HG02798 (cell line): ENCODE results near the gene RIOK3.
"Not testable (repeated sequence)": the region's sequence is repeated elsewhere in the genome, so short reads cannot be mapped to it uniquely, and the experiment has no call there.

ENCODE experiments used
- ATAC-seq: cut with Tn5 transposase; IDR thresholded peaks from one replicate; pipeline ENCODE4 v1.9.1; 2021; ENCODE audit warnings: mild to moderate bottlenecking; ENCODE audit not compliant: unreplicated experiment, poor library complexity

Gene RIOK3

DNA sequence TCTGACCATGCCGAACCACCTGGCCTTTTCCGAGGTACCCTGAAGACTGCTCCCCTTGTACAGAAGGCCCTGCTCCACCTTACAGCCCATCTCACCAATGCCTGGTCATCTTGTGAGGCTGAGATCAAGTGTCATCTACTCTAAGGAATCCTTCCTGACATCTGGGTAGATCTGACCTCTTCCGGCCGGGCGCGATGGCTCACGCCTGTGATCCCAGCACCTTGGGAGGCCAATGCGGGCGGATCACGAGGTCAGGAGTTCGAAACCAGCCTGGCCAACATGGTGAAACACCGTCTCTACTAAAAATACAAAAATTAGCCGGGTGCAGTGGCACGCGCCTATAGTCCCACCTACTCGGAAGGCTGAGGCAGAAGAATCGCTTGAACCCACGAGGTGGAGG, 2.1 kb upstream of the RIOK3 start:
- no peak for ATAC-seq

DNA sequence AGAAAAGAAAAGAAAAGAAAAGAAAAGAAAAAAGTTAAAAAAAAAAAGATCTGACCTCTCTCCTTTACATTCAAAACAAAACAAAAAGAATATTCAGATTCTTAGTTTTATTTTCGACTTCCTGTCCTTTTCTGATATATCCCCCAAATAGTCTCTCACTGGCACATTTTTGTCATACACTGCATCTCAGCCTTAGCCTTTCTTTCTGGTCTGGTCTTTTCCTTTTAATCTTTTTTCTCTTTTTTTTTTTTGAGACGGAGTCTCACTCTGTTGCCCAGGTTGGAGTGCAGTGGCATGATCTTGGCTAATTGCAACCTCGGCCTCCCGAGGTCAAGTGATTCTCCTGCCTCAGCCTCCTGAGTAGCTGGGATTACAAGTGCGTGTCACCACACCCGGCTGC, 1.6 kb upstream of the RIOK3 start:
- no peak for ATAC-seq

DNA sequence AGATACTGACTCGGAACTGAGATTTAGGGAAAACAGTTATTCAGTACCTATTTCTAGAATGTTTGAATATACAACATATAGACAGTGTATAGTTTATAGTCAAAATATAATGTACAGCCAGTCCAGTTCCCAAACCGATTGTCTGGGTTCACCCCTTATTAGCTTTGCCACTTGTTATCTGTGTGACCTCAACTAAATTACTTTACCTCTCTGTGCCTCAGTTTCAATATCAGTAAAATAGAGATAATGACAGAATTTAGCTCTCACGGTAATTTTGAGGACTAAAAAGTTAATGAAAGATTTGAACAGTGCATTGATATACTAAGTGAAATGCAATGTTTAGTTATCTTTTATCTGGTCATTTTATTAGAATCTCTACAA, 750 bp upstream of the RIOK3 start:
- no peak for ATAC-seq

DNA sequence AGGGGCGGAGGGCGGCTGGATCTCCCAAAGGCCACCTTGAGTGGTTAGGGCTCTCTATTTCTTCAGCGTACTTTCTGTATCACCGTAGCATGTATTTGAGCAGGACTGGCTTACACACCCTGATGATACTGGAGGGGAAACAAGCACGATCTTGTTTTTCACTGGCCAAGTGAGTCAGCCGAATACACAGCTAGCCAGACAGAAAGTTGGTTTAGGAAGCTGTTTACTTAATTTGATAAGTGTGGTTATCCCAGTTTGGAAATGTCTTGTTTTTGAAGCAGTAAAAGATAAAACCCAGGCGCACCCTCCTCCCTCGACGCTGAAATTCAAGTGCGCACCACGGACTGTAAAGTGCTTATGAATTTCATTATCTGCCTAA, 582 bp downstream of the RIOK3 start:
- ATAC-seq: no peak

DNA sequence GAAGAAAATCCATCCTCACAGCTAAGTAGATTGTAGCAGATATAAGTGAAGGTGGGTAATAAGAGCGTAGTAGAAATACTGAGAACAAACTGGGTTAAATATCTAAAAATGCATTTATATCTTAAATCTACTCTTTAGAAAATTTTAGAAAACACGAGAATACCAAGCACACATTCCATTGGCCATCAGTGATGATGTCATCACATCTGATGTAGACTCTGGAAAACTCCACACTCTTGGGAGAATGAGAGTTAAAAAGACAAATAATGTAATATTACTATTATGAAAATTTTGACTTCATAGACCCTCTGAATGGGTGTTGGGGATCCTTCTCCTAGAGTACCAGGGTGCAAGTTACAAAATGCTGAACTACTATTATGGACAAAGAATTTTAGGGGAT, 3.7 kb downstream of the RIOK3 start:
- no peak for ATAC-seq

DNA sequence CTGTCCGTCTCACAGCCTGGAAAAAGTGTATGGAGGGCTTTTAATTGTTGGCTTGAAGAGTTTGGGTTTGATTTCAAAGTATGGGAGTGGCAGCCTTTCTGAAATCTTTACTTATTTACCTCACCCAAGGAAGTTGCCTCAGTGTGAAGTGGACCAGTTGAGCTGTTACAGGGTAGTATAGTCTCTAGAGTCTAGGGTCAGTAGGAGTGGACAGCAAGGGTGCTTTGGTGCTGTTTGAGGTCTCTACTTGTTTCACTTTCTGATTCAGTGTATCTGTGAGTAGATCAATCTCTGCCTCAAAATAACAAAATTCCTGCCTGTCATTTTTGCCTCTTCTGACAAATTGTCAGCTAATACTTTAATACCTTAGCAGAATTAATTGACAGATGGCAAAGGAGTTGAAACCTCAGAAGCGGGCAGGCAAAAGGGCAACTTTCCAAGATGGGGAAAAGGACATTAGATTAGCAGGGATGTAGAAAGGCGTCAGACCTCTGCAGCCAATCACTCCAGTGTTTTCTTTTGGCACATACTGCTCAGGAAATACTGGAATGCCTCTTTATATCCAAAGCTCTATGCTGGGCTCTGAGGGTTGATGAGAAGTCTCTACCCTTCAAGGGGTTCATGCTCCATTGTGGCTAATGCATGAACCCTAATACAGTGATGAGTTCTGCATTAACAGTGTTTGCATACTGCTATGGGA, 5.9 kb downstream of the RIOK3 start:
- peak; percentile 55 for ATAC-seq

DNA sequence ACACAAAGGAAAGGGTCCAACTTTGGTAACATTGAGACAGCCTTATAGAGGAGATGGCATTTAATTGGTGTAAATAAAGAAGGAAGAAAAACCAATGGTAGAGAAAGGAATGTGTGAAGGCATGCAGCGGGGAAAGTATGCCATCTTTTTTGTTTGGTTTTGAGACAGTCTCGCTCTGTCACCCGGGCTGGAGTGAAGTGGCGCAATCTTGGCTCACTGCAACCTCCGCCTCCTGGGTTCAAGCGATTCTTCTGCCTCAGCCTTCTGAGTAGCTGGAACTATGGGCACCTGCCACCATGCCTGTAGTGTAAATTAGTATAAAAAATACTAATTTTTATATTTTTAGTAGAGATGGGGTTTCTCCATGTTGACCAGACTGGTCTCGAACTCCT, 6.4 kb downstream of the RIOK3 start:
- ATAC-seq: no peak

DNA sequence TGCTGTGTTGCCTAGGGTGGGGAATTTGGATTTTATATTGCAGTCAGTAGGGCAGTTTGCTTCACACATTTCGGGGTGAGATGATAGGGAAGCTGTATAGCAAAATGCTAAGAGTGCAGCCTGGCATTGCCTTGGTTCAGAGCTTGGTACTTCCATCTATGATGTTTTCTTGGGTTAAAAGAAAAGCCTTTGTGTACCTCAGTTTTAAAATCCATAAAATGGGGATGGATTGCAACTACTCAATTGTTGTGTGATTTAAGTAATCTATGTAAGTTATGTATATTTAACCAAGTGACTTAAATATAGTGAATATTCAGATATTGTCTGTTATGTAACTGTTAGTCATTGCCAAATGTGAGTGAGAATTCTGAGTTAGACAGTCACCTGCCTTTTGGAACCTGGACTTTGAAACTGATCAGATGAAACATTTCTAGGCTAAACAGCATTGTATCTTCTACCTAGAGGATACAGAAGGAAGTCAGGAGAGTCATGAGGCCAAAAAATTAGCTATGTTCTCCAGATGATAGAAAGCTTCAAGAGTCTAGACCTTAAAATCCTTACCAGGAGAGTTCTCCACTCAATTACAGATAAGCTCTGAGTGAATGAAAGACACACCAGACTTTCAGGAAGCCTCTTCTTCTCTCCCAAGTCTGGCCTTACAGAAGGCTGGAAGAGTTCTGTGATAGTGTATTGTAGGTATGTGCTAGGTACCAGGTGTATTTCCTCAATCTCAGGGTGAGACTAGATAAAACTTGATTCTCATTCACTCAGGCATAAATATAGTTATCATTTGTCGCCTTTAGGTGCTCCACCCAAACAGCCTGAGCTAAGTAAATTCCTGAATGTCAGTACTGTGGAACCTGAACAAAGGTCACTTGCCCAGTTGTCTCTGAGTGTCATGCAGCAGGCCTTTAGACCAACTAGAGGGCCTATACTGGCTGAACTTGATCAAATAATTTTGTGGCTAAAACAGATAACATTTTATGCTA, 7.5 kb downstream of the RIOK3 start:
- ATAC-seq: no peak

DNA sequence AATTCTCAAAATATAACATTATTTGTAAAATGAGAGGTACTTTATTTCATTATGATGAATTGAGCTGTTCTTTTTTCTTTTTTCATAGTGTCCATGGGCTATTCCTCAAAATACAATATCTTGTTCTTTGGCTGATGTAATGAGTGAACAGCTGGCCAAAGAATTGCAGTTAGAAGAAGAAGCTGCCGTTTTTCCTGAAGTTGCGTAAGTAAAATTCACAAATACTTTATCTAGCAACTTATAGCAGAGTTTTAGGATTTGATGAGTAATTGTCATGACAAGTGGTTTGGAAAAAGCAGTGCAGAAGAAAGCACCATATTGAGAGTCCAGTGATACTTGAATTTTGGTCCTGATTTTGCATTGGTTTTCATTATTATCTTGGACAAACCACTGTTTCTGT, 9.8 kb downstream of the RIOK3 start:
- ATAC-seq: no peak

DNA sequence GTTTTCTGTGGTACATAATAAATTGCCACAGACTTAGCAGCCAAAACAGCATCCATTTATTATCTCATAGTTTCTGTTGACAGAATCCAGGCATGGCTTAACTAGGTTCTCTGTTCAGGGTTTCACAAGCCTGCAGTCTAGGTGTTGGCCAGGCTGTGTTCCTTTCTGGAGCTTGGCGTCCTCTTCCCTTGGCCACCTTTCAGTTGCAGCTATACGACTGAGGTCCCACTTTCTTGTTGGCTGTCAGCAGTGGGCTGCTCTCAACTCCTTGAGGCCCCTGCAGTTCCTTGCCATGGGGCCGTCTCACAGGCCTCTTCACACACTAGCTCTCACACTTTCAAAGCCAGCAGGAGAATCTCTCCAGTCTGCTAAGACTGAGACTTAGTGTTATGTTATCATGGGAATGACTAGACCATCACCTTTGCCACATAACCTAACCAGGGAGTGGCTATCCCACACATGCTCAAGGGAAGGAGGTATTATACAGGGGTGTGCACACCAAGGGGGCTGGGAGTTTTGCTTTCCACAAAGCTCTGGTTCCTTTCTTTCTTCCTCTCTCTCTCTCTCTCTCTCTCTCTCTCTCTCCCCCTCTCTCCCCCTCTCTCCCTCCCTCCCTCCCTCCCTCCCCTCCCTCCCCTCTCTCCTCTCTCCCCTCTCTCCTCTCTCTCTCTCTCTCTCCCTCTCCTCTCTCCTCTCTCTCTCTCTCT, 15.8 kb downstream of the RIOK3 start:
- ATAC-seq: no peak

DNA sequence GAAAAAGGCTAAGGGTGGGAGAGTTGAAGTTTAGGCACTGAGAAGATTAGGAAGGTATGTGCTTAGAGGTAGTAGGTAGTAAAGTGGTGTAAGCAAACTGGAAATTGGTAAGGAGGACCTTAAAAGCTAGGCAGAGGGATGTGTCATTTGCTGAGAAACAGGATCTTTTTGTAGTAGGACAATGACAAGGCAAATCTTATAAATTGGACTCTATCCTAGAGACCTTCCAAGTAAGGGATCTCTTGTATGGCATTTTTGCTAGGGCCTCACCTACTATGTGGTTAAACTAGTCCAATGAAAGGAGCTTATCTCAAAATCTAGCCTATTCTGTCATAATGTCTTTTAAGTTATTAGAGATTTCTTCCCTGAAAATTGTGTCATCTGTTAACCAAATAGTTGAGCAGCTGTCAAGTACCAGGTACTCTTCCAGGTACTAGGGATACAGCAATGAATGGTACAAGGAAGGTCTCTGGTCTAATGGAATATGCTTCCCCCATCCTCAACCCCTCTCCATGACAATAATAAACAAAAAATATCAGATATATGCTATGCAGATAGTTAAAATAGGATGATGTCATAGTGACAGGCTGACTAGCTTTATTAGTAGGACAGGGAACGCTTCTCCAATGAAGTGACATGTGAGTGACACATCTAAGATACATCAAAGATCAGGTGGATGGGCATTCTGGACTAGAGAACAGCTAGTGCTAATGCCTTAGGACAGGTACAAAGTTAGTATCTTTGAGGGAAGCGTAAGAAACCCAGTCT, 17.7 kb downstream of the RIOK3 start:
- ATAC-seq: no peak

DNA sequence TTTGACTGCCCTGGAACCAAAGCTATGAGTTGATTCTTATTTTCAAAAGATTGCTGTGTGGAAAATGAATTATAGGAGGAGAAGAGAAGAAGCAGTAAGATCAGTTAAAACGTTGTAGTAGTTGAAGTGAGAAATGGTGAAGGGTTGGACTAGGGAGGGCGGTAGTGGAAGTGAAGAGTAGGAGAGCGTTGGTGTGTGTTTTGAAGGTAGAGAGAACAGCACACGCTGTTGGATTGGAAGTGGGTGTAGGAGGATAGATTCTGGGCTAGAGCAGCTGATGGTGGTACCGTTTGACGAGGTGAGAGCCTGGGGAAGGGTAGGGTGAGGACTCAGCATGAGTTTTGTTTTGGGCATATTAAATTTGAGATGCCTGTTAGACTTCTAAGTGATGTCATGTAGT, 18.4 kb downstream of the RIOK3 start:
- ATAC-seq: no peak

DNA sequence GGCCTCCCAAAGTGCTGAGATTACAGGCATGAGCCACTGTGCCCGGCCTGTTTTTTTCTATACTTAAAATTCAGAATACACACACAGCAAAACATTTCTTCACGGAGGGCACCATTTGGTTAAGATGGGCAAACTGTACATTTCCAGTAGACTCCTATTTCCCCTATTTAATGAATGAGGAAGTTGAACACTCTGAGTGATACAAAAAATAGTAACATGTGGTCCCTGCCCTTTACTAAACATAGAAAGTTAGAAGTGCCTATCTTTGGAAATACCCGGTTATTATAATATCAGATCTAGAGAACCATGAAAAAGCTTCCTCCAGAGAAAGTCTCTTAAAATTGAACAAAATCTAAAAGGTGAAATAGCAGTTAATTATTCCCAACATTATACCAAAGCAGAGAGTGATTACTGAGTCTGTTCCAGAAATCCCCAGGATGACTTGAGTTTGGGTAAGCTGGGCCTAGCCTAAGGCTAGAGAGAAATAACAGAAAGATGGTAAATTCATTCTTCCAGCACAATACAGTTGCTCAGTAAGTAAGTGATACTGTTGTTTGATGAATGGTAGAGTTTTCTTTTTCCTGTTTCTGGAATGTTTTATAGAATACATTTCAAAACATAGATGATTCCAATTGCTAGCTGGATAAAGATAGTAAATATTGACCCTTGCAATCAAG, 26.9 kb downstream of the RIOK3 start:
- no peak for ATAC-seq

DNA sequence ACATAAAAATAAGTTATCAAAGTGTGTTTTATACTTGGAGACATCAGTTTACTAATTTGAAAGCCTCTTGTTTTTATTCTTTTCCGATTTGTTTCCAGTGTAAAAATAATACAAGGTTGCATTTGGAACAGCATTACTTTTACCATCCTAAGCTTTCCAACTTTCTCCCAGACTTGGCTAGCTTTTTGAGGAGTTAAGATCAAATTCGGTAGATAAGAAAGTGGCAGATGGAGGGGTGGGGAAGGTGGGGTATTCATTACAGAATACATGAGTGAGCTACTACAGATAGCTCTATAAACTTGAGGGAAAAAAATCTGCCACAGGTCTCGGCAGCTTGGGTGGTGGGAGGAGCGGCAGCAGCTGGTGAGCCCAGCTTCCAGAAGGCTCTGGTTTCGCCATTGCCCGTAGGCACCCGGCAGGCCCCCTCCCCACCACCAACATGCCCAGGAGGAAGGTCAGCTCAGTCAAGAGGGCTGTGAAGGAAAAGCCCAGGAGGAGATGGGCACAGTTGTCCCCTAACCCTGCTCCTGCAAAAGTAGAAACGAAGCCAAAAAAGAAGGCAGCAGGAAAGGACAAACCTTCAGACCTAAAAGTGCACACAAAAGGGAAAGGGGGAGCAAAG, 31.6 kb downstream of the RIOK3 start:
- no peak for ATAC-seq

DNA sequence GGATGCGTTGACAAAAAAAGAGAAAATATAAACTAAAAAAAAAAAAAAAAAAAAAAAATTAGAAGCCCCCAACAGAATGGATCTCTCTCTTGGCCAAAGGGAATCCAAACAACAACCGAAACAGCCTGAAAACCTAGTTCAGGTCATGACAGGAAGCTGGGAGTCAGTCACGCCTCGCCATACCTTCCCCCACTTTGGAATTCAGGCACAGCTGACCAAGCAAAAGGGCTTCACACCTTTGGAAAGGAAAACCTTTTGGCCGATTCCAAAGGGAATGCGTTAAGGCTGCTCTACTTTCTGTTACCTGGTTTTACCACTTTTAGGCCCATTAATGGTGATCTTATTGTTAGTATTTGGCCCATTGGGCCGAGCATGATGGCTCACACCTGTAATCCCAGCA, 32.3 kb downstream of the RIOK3 start:
- ATAC-seq: no peak

DNA sequence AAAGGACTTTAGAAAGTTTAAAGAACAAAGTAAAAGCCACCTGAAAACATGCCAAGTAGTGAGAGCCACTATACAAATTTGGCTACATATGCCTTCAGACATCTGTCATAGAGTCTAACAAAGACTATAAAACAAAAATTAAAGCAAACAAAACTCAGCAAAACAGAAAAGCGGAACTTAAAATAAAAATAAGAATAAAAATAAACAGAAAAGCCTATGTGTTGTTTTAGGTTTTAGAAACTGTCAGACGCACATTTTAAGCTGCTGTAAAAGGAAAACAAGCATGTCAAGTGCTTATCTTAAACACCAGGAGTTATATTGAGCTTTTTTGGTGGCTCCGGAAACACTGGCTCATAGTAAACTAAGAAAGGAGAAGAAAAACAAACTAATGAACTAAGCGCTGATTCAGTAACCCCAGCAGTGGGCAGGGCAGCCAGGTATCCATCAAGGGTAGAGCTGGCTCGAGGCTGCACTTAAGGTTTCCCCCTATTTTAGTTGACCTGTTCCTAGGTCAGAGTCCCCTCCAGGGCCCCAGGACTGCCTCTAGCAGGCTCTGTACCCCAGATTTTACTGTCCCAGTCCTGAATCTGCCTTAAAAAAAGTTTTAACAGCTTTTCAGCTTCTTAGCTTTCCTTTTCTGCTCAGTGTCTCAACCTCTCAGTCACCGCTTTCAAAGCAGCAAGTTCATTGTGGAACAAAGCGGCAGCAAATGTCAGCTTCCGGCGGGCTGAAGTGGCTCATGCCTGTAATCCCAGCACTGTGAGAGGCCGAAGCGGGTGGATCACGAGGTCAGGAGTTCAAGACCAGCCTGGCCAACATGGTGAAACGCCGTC, 34.9 kb downstream of the RIOK3 start:
- peak; percentile 82 for ATAC-seq

DNA sequence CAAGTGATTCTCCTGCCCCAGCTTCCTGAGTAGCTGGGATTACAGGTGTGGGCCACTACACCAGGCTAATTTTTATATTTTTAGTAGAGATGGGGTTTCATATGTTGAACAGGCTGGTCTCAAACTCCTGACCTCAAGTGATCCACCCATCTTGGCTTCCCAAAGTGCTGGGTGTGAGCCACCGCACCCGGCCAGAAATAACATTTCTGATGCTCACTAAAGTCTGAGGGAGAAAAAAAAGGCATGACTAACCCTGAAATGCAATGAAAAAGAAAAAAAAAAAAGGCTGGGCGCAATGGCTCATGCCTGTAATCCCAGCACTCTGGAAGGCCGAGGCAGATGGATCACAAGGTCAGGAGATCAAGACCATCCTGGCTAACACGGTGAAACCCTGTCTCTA, 36.5 kb downstream of the RIOK3 start:
- ATAC-seq: not testable (repeated sequence)

DNA sequence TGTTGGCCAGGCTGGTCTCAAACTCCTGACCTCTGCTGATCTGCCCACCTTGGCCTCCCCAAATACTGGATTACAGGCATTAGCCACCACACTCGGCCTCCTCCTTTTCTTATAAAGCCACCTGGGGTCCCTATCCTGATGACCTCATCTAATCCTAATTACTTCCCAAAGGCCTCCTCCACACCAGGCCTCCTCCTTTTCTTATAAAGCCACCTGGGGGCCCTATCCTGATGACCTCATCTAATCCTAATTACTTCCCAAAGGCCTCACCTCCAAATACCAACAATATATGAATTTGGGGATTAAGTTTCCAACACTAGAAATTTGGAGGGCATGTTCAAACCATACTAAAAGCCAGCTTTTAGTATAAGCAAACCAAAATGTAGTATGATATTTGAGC, 40.6 kb downstream of the RIOK3 start:
- ATAC-seq: no peak

DNA sequence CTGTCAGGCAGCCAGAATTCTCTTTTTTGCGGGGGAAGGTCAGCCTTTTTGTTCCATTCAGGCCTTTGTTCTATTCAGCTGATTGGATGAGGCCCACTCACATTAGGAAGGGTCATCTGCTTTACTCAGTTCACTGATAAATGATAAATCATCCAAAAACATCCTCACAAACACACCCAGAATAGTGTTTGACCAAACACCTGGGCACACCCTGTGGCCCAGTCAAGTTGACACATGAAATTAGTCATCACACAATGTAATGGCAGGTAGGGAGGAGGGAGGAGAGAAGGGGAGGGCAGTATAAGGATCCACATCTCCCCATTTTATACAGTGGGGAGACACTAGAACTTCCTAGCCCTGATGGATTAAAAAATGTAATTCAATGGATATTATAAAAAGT, 41.9 kb downstream of the RIOK3 start:
- ATAC-seq: no peak
